ENCODE measurements around the gene EIF2D.
"Not testable (repeated sequence)": the region's sequence is repeated elsewhere in the genome, so short reads cannot be mapped to it uniquely, and the experiment has no call there.

The EIF2D gene

GRCh38 chr1:206653715-206654459 is 41.6 kb upstream of the EIF2D start:
- Histone ChIP-seq H3K9ac (ENCODE audit: low read length in 5 of 5) (no peak overlapping the region), H3K27ac (ENCODE audit: low read depth, low read length) (peak overlapping the region; percentile 78)

GRCh38 chr1:206651958-206652890 is 40.0 kb upstream of the EIF2D start:
- no peak overlapping the region for H3K9ac ChIP-seq (ENCODE audit: low read length in 5 of 5)
- H3K27ac ChIP-seq (ENCODE audit: low read depth, low read length): peak overlapping the region; percentile 61
- peaks cover 0 to 78% (median 39%) of the 10 kb centered on the region in 5 donors for H3K4me1 ChIP-seq (ENCODE audit: control insufficient read depth in 5 of 5, insufficient read depth in 5 of 5, low read length in 5 of 5)
- H3K27me3 ChIP-seq (ENCODE audit: control insufficient read depth in 5 of 5, insufficient read depth in 4 of 5, low read length in 5 of 5): no peaks in the 10 kb centered on the region
- no peaks in the 10 kb centered on the region for H3K9me3 ChIP-seq (ENCODE audit: control insufficient read depth in 5 of 5, low read length in 5 of 5)
- peaks cover 0 to 21% (median 13%) of the 10 kb centered on the region in 5 donors for H3K36me3 ChIP-seq (ENCODE audit: control insufficient read depth in 5 of 5, insufficient read depth in 5 of 5, low read length in 5 of 5)
- H3K4me3 ChIP-seq (ENCODE audit: low read depth in 1 of 5, low read length in 5 of 5): no peak overlapping the region

More at GRCh38 chr1:206653715-206654459, 41.6 kb upstream of the EIF2D start:
- peaks cover 0 to 7% (median 0%) of the 10 kb centered on the region in 5 donors for H3K36me3 ChIP-seq (ENCODE audit: control insufficient read depth in 5 of 5, insufficient read depth in 5 of 5, low read length in 5 of 5)
- H3K4me1 ChIP-seq (ENCODE audit: control insufficient read depth in 5 of 5, insufficient read depth in 5 of 5, low read length in 5 of 5): peaks cover 5 to 84% (median 47%) of the 10 kb centered on the region in 5 donors
- no peaks in the 10 kb centered on the region for H3K9me3 ChIP-seq (ENCODE audit: control insufficient read depth in 5 of 5, low read length in 5 of 5)
- peaks cover 0 to 4% (median 0%) of the 10 kb centered on the region in 5 donors for H3K27me3 ChIP-seq (ENCODE audit: control insufficient read depth in 5 of 5, insufficient read depth in 4 of 5, low read length in 5 of 5)
- H3K4me3 ChIP-seq (ENCODE audit: low read depth in 1 of 5, low read length in 5 of 5): no peak overlapping the region

GRCh38 chr1:206651014-206651413 is 38.7 kb upstream of the EIF2D start:
- Histone ChIP-seq H3K4me1 (ENCODE audit: control insufficient read depth in 5 of 5, insufficient read depth in 5 of 5, low read length in 5 of 5) (peaks cover 0 to 73% (median 38%) of the 10 kb centered on the region in 5 donors), H3K9ac (ENCODE audit: low read length in 5 of 5) (no peak overlapping the region), H3K9me3 (ENCODE audit: control insufficient read depth in 5 of 5, low read length in 5 of 5) (no peaks in the 10 kb centered on the region), H3K36me3 (ENCODE audit: control insufficient read depth in 5 of 5, insufficient read depth in 5 of 5, low read length in 5 of 5) (peaks cover 0 to 21% (median 13%) of the 10 kb centered on the region in 5 donors), H3K4me3 (ENCODE audit: low read depth in 1 of 5, low read length in 5 of 5) (no peak overlapping the region), H3K27me3 (ENCODE audit: control insufficient read depth in 5 of 5, insufficient read depth in 4 of 5, low read length in 5 of 5) (no peaks in the 10 kb centered on the region), H3K27ac (ENCODE audit: low read depth, low read length) (peak overlapping the region; percentile 74)

- no peaks in the 10 kb centered on the region for H3K27me3 ChIP-seq (ENCODE audit: control insufficient read depth in 5 of 5, insufficient read depth in 4 of 5, low read length in 5 of 5)
- H3K36me3 ChIP-seq (ENCODE audit: control insufficient read depth in 5 of 5, insufficient read depth in 5 of 5, low read length in 5 of 5): peaks cover 0 to 21% (median 13%) of the 10 kb centered on the region in 5 donors
- H3K9ac ChIP-seq (ENCODE audit: low read length in 5 of 5): peak overlapping the region in 3 of 5 donors; percentile 24 to 49 (median 31)
- peaks cover 0 to 57% (median 38%) of the 10 kb centered on the region in 5 donors for H3K4me1 ChIP-seq (ENCODE audit: control insufficient read depth in 5 of 5, insufficient read depth in 5 of 5, low read length in 5 of 5)
- peak overlapping the region; percentile 74 for H3K27ac ChIP-seq (ENCODE audit: low read depth, low read length)
- no peak overlapping the region for H3K4me3 ChIP-seq (ENCODE audit: low read depth in 1 of 5, low read length in 5 of 5)
- no peaks in the 10 kb centered on the region for H3K9me3 ChIP-seq (ENCODE audit: control insufficient read depth in 5 of 5, low read length in 5 of 5)
Observed at GRCh38 chr1:206649261-206649921, 37.1 kb upstream of the EIF2D start.

GRCh38 chr1:206647224-206647623 is 35.0 kb upstream of the EIF2D start:
- Histone ChIP-seq H3K36me3 (ENCODE audit: control insufficient read depth in 5 of 5, insufficient read depth in 5 of 5, low read length in 5 of 5) (peaks cover 0 to 25% (median 13%) of the 10 kb centered on the region in 5 donors), H3K4me1 (ENCODE audit: control insufficient read depth in 5 of 5, insufficient read depth in 5 of 5, low read length in 5 of 5) (peaks cover 0 to 41% (median 28%) of the 10 kb centered on the region in 5 donors), H3K27ac (ENCODE audit: low read depth, low read length) (no peak overlapping the region), H3K9me3 (ENCODE audit: control insufficient read depth in 5 of 5, low read length in 5 of 5) (no peaks in the 10 kb centered on the region), H3K9ac (ENCODE audit: low read length in 5 of 5) (no peak overlapping the region), H3K27me3 (ENCODE audit: control insufficient read depth in 5 of 5, insufficient read depth in 4 of 5, low read length in 5 of 5) (no peaks in the 10 kb centered on the region), H3K4me3 (ENCODE audit: low read depth in 1 of 5, low read length in 5 of 5) (no peak overlapping the region)

GRCh38 chr1:206646504-206646903 is 34.2 kb upstream of the EIF2D start:
- Histone ChIP-seq H3K36me3 (ENCODE audit: control insufficient read depth in 5 of 5, insufficient read depth in 5 of 5, low read length in 5 of 5) (peaks cover 0 to 21% (median 10%) of the 10 kb centered on the region in 5 donors), H3K4me3 (ENCODE audit: low read depth in 1 of 5, low read length in 5 of 5) (no peak overlapping the region), H3K9ac (ENCODE audit: low read length in 5 of 5) (no peak overlapping the region), H3K27ac (ENCODE audit: low read depth, low read length) (no peak overlapping the region), H3K9me3 (ENCODE audit: control insufficient read depth in 5 of 5, low read length in 5 of 5) (no peaks in the 10 kb centered on the region), H3K4me1 (ENCODE audit: control insufficient read depth in 5 of 5, insufficient read depth in 5 of 5, low read length in 5 of 5) (peaks cover 0 to 35% (median 28%) of the 10 kb centered on the region in 5 donors), H3K27me3 (ENCODE audit: control insufficient read depth in 5 of 5, insufficient read depth in 4 of 5, low read length in 5 of 5) (no peaks in the 10 kb centered on the region)

GRCh38 chr1:206643118-206643698 is 30.9 kb upstream of the EIF2D start:
- Histone ChIP-seq H3K36me3 (ENCODE audit: control insufficient read depth in 5 of 5, insufficient read depth in 5 of 5, low read length in 5 of 5) (peaks cover 0 to 13% (median 7%) of the 10 kb centered on the region in 5 donors), H3K4me3 (ENCODE audit: low read depth in 1 of 5, low read length in 5 of 5) (no peak overlapping the region)

GRCh38 chr1:206642074-206642473 is 29.8 kb upstream of the EIF2D start:
- H3K4me1 ChIP-seq (ENCODE audit: control insufficient read depth in 5 of 5, insufficient read depth in 5 of 5, low read length in 5 of 5); H3K27ac ChIP-seq (ENCODE audit: low read depth, low read length); H3K9ac ChIP-seq (ENCODE audit: low read length in 5 of 5); H3K36me3 ChIP-seq (ENCODE audit: control insufficient read depth in 5 of 5, insufficient read depth in 5 of 5, low read length in 5 of 5); H3K27me3 ChIP-seq (ENCODE audit: control insufficient read depth in 5 of 5, insufficient read depth in 4 of 5, low read length in 5 of 5); H3K9me3 ChIP-seq (ENCODE audit: control insufficient read depth in 5 of 5, low read length in 5 of 5); H3K4me3 ChIP-seq (ENCODE audit: low read depth in 1 of 5, low read length in 5 of 5): not testable (repeated sequence)

More at GRCh38 chr1:206643118-206643698, 30.9 kb upstream of the EIF2D start:
- Histone ChIP-seq H3K4me1 (ENCODE audit: control insufficient read depth in 5 of 5, insufficient read depth in 5 of 5, low read length in 5 of 5) (peaks cover 0 to 3% (median 2%) of the 10 kb centered on the region in 5 donors), H3K9ac (ENCODE audit: low read length in 5 of 5) (no peak overlapping the region), H3K27ac (ENCODE audit: low read depth, low read length) (no peak overlapping the region), H3K9me3 (ENCODE audit: control insufficient read depth in 5 of 5, low read length in 5 of 5) (no peaks in the 10 kb centered on the region), H3K27me3 (ENCODE audit: control insufficient read depth in 5 of 5, insufficient read depth in 4 of 5, low read length in 5 of 5) (no peaks in the 10 kb centered on the region)

- H3K9ac ChIP-seq (ENCODE audit: low read length in 5 of 5): peak overlapping the region in 1 of 5 donors; percentile 62
- H3K4me3 ChIP-seq (ENCODE audit: low read depth in 1 of 5, low read length in 5 of 5): peak overlapping the region in 1 of 5 donors; percentile 70
- H3K9me3 ChIP-seq (ENCODE audit: control insufficient read depth in 5 of 5, low read length in 5 of 5): no peaks in the 10 kb centered on the region
- H3K36me3 ChIP-seq (ENCODE audit: control insufficient read depth in 5 of 5, insufficient read depth in 5 of 5, low read length in 5 of 5): no peaks in the 10 kb centered on the region
- no peaks in the 10 kb centered on the region for H3K27me3 ChIP-seq (ENCODE audit: control insufficient read depth in 5 of 5, insufficient read depth in 4 of 5, low read length in 5 of 5)
- H3K4me1 ChIP-seq (ENCODE audit: control insufficient read depth in 5 of 5, insufficient read depth in 5 of 5, low read length in 5 of 5): peaks cover 14 to 33% (median 28%) of the 10 kb centered on the region in 5 donors
- H3K27ac ChIP-seq (ENCODE audit: low read depth, low read length): peak overlapping the region; percentile 83
Observed at GRCh38 chr1:206637605-206638004, 25.3 kb upstream of the EIF2D start.

Measured in subcutaneous abdominal adipose tissue (tissue), 5 donors.